HepG2 (cell line): ENCODE results near the gene RPS6KB1. TPM values are rescaled to one million over a fixed set of nuclear protein-coding genes. Genes with fewer than 3 reads are reported as not detected.

Experiments used
- ATAC-seq: fragments of 200-7000 bp; cut with Tn5 transposase; 3 replicates; pipeline ENCODE4 v1.9.1; 2020; ENCODE audit warnings: mild to moderate bottlenecking, moderate library complexity
- BruUV-seq: library from RNA; stranded (reverse); fragments of 400-500 nt; replicated peaks from 2 replicates; lab custom pipeline; 2021; lab: Mats Ljungman, UMichigan
- CTCF ChIA-PET: fragments of 300-600 bp; formaldehyde crosslinking; extraction: SDS; loops from one replicate; lab custom pipeline; 2021; ENCODE audit warnings: low total read pairs, inconsistent platforms, low intra/inter-chr PET ratio; lab: Yijun Ruan, JAX
- POLR2A ChIA-PET: fragments of 350-600 bp; sonication (Branson Sonifier 250); formaldehyde crosslinking; loops from one replicate; lab custom pipeline; 2020; ENCODE audit warnings: antibody characterized with exemption, inconsistent platforms; lab: Yijun Ruan, JAX
- DNase-seq: peaks from one replicate; pipeline ENCODE4 v3.0.0-alpha.2; 2015; ENCODE audit warnings: low spot score
- FAIRE-seq: peaks from 3 replicates; lab custom pipeline; 2011; peaks lifted over from hg19 to GRCh38; lab: Jason Lieb, UNC
- H2AFZ ChIP-seq: one replicate; pipeline ENCODE4 v1.6.1; 2011; ENCODE audit warnings: low read length, inconsistent platforms
- H3K27ac ChIP-seq: fragments of 300-600 bp; 3 replicates; pipeline ENCODE4 v1.8.0; 2011; ENCODE audit warnings: mixed run types, mild to moderate bottlenecking, mixed read lengths, low read length, inconsistent platforms; ENCODE audit not compliant: insufficient read depth; ENCODE audit errors: extremely low read length
- H3K27me3 ChIP-seq, 2 experiments: fragments of 200-600 bp in 1 of 2; 2 replicates in 1 of 2; 3 replicates in 1 of 2; pipeline versions ENCODE4 v1.6.0 to v1.8.0; 2011; ENCODE audit warnings: low read length in 2 of 2, mild to moderate bottlenecking in 2 of 2, moderate library complexity in 2 of 2, inconsistent platforms in 1 of 2; ENCODE audit not compliant: insufficient read depth in 2 of 2, control insufficient read depth in 1 of 2
- H3K36me3 ChIP-seq, 2 experiments: fragments of 200-600 bp in 1 of 2; replicated peaks in 1 of 2; 2 replicates in 1 of 2; 3 replicates in 1 of 2; pipeline versions ENCODE4 v1.5.1 to v1.8.0; 2011; ENCODE audit warnings: low read length in 2 of 2, inconsistent platforms in 1 of 2; ENCODE audit not compliant: insufficient read depth in 2 of 2, control insufficient read depth in 1 of 2
- H3K4me1 ChIP-seq: 2 replicates; pipeline ENCODE4 v1.5.1; 2012; ENCODE audit warnings: low read length, inconsistent platforms; ENCODE audit not compliant: insufficient read depth
- H3K4me2 ChIP-seq: 2 replicates; pipeline ENCODE4 v1.6.0; 2011; ENCODE audit warnings: low read depth, low read length, inconsistent platforms
- H3K4me3 ChIP-seq, 3 experiments: fragments of 200-600 bp in 1 of 3; sonication (generic), shearing (Covaris generic) in 1 of 3; replicated peaks in 1 of 3; 2 replicates each; pipeline ENCODE4 v1.5.1; 2011 to 2016; ENCODE audit warnings: low read length in 3 of 3, inconsistent platforms in 2 of 3, low read depth in 2 of 3, mild to moderate bottlenecking in 2 of 3, control low read depth in 1 of 3, mixed read lengths in 1 of 3; ENCODE audit not compliant: insufficient read depth in 1 of 3
- H3K79me2 ChIP-seq: one replicate; pipeline ENCODE4 v1.6.1; 2011; ENCODE audit warnings: low read length, inconsistent platforms; ENCODE audit not compliant: insufficient read depth
- H3K9ac ChIP-seq: 2 replicates; pipeline ENCODE4 v1.6.0; 2011; ENCODE audit warnings: mild to moderate bottlenecking, low read depth, low read length, inconsistent platforms; ENCODE audit not compliant: insufficient read depth
- H3K9me3 ChIP-seq: 2 replicates; pipeline ENCODE4 v1.5.1; 2012; ENCODE audit warnings: mild to moderate bottlenecking, low read length
- H4K20me1 ChIP-seq: 2 replicates; pipeline ENCODE4 v1.6.0; 2011; ENCODE audit warnings: inconsistent platforms, mild to moderate bottlenecking, low read length, moderate library complexity; ENCODE audit not compliant: insufficient read depth
- ARID3A ChIP-seq: IDR thresholded peaks from 2 replicates; pipeline ENCODE4 v1.6.1; 2012; ENCODE audit warnings: low read depth, low read length, improper control_type of control experiment
- ASH2L ChIP-seq: fragments of 300-600, 200-600 bp; sonication (generic); IDR thresholded peaks from 2 replicates; pipeline ENCODE4 v1.7.0; 2017; ENCODE audit warnings: low read depth, mild to moderate bottlenecking, moderate library complexity, mixed read lengths, low read length; ENCODE audit not compliant: insufficient read length
- HOXA7 ChIP-seq: sonication (generic); formaldehyde crosslinking; IDR thresholded peaks from 2 replicates; pipeline ENCODE4 v1.8.1; 2022; ENCODE audit warnings: mild to moderate bottlenecking, missing genetic modification reagents, moderate library complexity
- IRF2 ChIP-seq: IDR thresholded peaks from 2 replicates; pipeline ENCODE4 v1.6.1; 2018; ENCODE audit warnings: missing genetic modification reagents, missing compliant biosample characterization
- MAF1 ChIP-seq: sonication (generic); formaldehyde crosslinking; IDR thresholded peaks from 2 replicates; pipeline ENCODE4 v1.5.0; 2020; ENCODE audit warnings: missing genetic modification reagents, borderline replicate concordance
- PAF1 ChIP-seq: IDR thresholded peaks from 2 replicates; pipeline ENCODE4 v1.6.1; 2016; ENCODE audit warnings: missing genetic modification reagents, missing compliant biosample characterization
- SMAD1 ChIP-seq: sonication (generic); formaldehyde crosslinking; IDR thresholded peaks from 2 replicates; pipeline ENCODE4 v1.4.0; 2020; ENCODE audit warnings: missing genetic modification reagents, low read depth, mild to moderate bottlenecking, borderline replicate concordance
- SMAD9 ChIP-seq: sonication (generic); formaldehyde crosslinking; IDR thresholded peaks from 2 replicates; pipeline ENCODE4 v1.5.1; 2020; ENCODE audit warnings: mild to moderate bottlenecking, missing genetic modification reagents
- SP2 ChIP-seq: sonication (generic); formaldehyde crosslinking; IDR thresholded peaks from 2 replicates; pipeline ENCODE4 v1.5.1; 2020; ENCODE audit warnings: mild to moderate bottlenecking, missing genetic modification reagents
- SRSF4 ChIP-seq: fragments of 200-400 bp; formaldehyde crosslinking; IDR thresholded peaks from one replicate; pipeline ENCODE4 v1.6.1; 2018; ENCODE audit warnings: mild to moderate bottlenecking, low read depth, low read length, moderate library complexity; ENCODE audit not compliant: poor library complexity, severe bottlenecking
- TEAD3 ChIP-seq: optimal IDR thresholded peaks from 2 replicates; pipeline ENCODE3; 2016; ENCODE audit warnings: borderline replicate concordance
- ZBTB26 ChIP-seq: IDR thresholded peaks from 2 replicates; pipeline ENCODE4 v1.6.1; 2016; ENCODE audit warnings: missing compliant biosample characterization, missing genetic modification reagents, borderline replicate concordance
- ZFP1 ChIP-seq: IDR thresholded peaks from 2 replicates; pipeline ENCODE4 v1.6.1; 2016
- ZFP36L1 ChIP-seq: sonication (generic); formaldehyde crosslinking; IDR thresholded peaks from 2 replicates; pipeline ENCODE4 v1.8.0; 2022; ENCODE audit warnings: mild to moderate bottlenecking, missing genetic modification reagents, moderate library complexity
- ZNF33A ChIP-seq: sonication (generic); formaldehyde crosslinking; IDR thresholded peaks from 2 replicates; pipeline ENCODE4 v1.5.1; 2020; ENCODE audit warnings: missing genetic modification reagents, mild to moderate bottlenecking, moderate library complexity, borderline replicate concordance
- ZNF530 ChIP-seq: sonication (generic); formaldehyde crosslinking; IDR thresholded peaks from 2 replicates; pipeline ENCODE4 v1.5.0; 2020; ENCODE audit warnings: low read depth, mild to moderate bottlenecking, missing genetic modification reagents
- ZNF652 ChIP-seq: IDR thresholded peaks from 2 replicates; pipeline ENCODE4 v1.6.1; 2016; ENCODE audit warnings: low read depth, borderline replicate concordance
- ZNF839 ChIP-seq: sonication (generic); formaldehyde crosslinking; IDR thresholded peaks from 2 replicates; pipeline ENCODE4 v1.4.0; 2020; ENCODE audit warnings: missing genetic modification reagents, mild to moderate bottlenecking, borderline replicate concordance
- WGBS: methylation state at CpG from one replicate; pipeline ENCODE4 v1.1.6; 2017; ENCODE audit warnings: low lambda C conversion rate; 5-methylcytosine and 5-hydroxymethylcytosine counted together
- in situ Hi-C: cut with HindIII; loops from 2 replicates; pipeline ENCODE4 v1.10.0; 2017; ENCODE audit warnings: low pct_unique_long_range_greater_than_20kb; ENCODE audit not compliant: extremely low pct_ligation_motif_present
- intact Hi-C: fragments of 100-400 bp; cut with micrococcal nuclease; formaldehyde crosslinking; loops from one replicate; pipeline ENCODE4 v1.10.0; 2022; ENCODE audit not compliant: unreplicated experiment
- polyA plus RNA-seq, 8 experiments: library from polyadenylated mRNA; depleted of rRNA in 3 of 8; stranded (reverse) in 7 of 8; unstranded in 1 of 8; fragments of >200 nt; fragmentation: Illumina TruSeq in 4 of 8; extraction: Trizol in 4 of 8; gene quantifications; 2 replicates each; pipeline versions ENCODE4 v1.2.1 to v1.2.3, GENCODE V29; 2011 to 2016; ENCODE audit warnings: low read depth in 4 of 8, missing spikeins in 1 of 8, mixed read lengths in 1 of 8; ENCODE audit not compliant: insufficient read depth in 1 of 8
- total RNA-seq, 5 experiments: library from RNA; depleted of rRNA; stranded (reverse); fragments of >200 nt; fragmentation: Illumina TruSeq; extraction: Trizol; gene quantifications; 2 replicates each; pipeline ENCODE4 v1.2.3, GENCODE V29; 2016; ENCODE audit warnings: low read depth in 1 of 5

The RPS6KB1 gene
- total and polyA plus RNA-seq, 2 of the 13 experiments (the other 11 are each of a cell fraction or from before 2014, with no cell fraction given) = 16.5 to 42.2 TPM

- H3K9me3 ChIP-seq = no peaks in the 10 kb centered on the region
- no peak for DNase-seq
- WGBS = 96% methylated on average over 3 of the region's 3 CpGs
- H3K27me3 ChIP-seq = no peaks in the 10 kb centered on the region
- H2AFZ ChIP-seq = no peak overlapping the region
- POLR2A ChIA-PET = interaction anchor here (2.0 kb wide), 1 partner anchor 15 kb away, joined by 7 read pairs; the partner anchor contains the start of gene RNFT1
- H3K79me2 ChIP-seq = no peaks in the 10 kb centered on the region
- no peaks in the 10 kb centered on the region for H4K20me1 ChIP-seq
- BruUV-seq = no TSS peak
- no peak overlapping the region for H3K9ac ChIP-seq
- H3K4me1 ChIP-seq = no peaks in the 10 kb centered on the region
- CTCF ChIA-PET = no interaction called here
- in situ Hi-C loops = no loop called here
- no peak overlapping the region for H3K27ac ChIP-seq
- no peak overlapping the region for H3K4me3 ChIP-seq
- intact Hi-C loops = no loop called here
- ATAC-seq = no peak
- TF ChIP-seq TEAD3 (CRISPR knock-in tag) = no peak
- TF ChIP-seq HOXA7 (CRISPR knock-in tag) = no peak
- no peak for TF ChIP-seq SMAD9 (CRISPR knock-in tag)
- TF ChIP-seq ZNF33A = no peak
- no peak overlapping the region for H3K4me2 ChIP-seq
- no peak for FAIRE-seq
- peaks cover 10 to 20% of the 10 kb centered on the region in 2 experiments; a peak in 4 of 5 replicates for H3K36me3 ChIP-seq
These were observed 57.1 kb downstream of the RPS6KB1 start for GRCh38 chr17:59950049-59950448.

GRCh38 chr17:59954856-59955255 lies 61.9 kb downstream of the RPS6KB1 start:
- H3K4me2 ChIP-seq = no peak overlapping the region
- H3K9me3 ChIP-seq = no peaks in the 10 kb centered on the region
- intact Hi-C loops = no loop called here
- 80% methylated on average over 3 of the region's 3 CpGs for WGBS
- no peak for ATAC-seq
- FAIRE-seq = no peak
- H3K79me2 ChIP-seq = no peaks in the 10 kb centered on the region
- H4K20me1 ChIP-seq = no peaks in the 10 kb centered on the region
- no peaks in the 10 kb centered on the region for H3K27me3 ChIP-seq
- ChIA-PET POLR2A (no interaction called here), CTCF (no interaction called here)
- BruUV-seq = no TSS peak
- H3K9ac ChIP-seq = no peak overlapping the region
- no peaks in the 10 kb centered on the region for H3K4me1 ChIP-seq
- H3K27ac ChIP-seq = no peak overlapping the region
- peaks cover 4 to 8% of the 10 kb centered on the region in 2 experiments; a peak in 3 of 5 replicates for H3K36me3 ChIP-seq
- in situ Hi-C loops = no loop called here
- no peak overlapping the region for H3K4me3 ChIP-seq
- no peak overlapping the region for H2AFZ ChIP-seq
- DNase-seq = no peak
- TF ChIP-seq ARID3A (no peak), PAF1 (CRISPR knock-in tag) (no peak), ZFP36L1 (CRISPR knock-in tag) (no peak), MAF1 (CRISPR knock-in tag) (no peak), SRSF4 (no peak), ASH2L (no peak), ZFP1 (CRISPR knock-in tag) (no peak), ZNF530 (CRISPR knock-in tag) (no peak), SMAD1 (CRISPR knock-in tag) (no peak), ZNF652 (no peak), SP2 (no peak), ZNF839 (no peak), IRF2 (no peak), ZBTB26 (CRISPR knock-in tag) (no peak)
